Smooth muscle cell (in vitro differentiated cells): Measurements from ENCODE around the gene COPZ1. TPM values are rescaled to one million over a fixed set of nuclear protein-coding genes. Genes with fewer than 3 reads are reported as not detected.

Experiments used
- DNase-seq: peaks from one replicate; lab custom pipeline; 2025; ENCODE audit not compliant: unreplicated experiment; lab: John Stamatoyannopoulos, UW
- H2AFZ ChIP-seq: fragments of 200-600 bp; sonication (generic); 2 replicates; pipeline ENCODE4 v1.6.0; 2016; ENCODE audit warnings: antibody characterized with exemption, low read depth, mild to moderate bottlenecking
- H3F3A ChIP-seq: fragments of 200-600 bp; sonication (generic); 2 replicates; pipeline ENCODE4 v1.6.0; 2017; ENCODE audit warnings: antibody characterized with exemption, low read depth
- H3K27ac ChIP-seq: fragments of 200-600 bp; sonication (generic); 2 replicates; pipeline ENCODE4 v1.5.1; 2016; ENCODE audit warnings: low read depth, mild to moderate bottlenecking
- H3K27me3 ChIP-seq: fragments of 200-600 bp; sonication (generic); 2 replicates; pipeline ENCODE4 v1.6.1; 2016; ENCODE audit warnings: low read depth, mild to moderate bottlenecking
- H3K36me3 ChIP-seq: fragments of 200-600 bp; sonication (generic); 2 replicates; pipeline ENCODE4 v1.5.1; 2016; ENCODE audit warnings: low read depth
- H3K4me1 ChIP-seq: fragments of 200-600 bp; sonication (generic); 2 replicates; pipeline ENCODE4 v1.5.1; 2016; ENCODE audit warnings: low read depth
- H3K4me2 ChIP-seq: fragments of 200-600 bp; sonication (generic); 2 replicates; pipeline ENCODE4 v1.6.0; 2016; ENCODE audit warnings: mild to moderate bottlenecking
- H3K4me3 ChIP-seq: fragments of 200-600 bp; sonication (generic); 2 replicates; pipeline ENCODE4 v1.5.1; 2016; ENCODE audit warnings: mild to moderate bottlenecking
- H3K79me2 ChIP-seq: fragments of 200-600 bp; sonication (generic); 2 replicates; pipeline ENCODE4 v1.6.0; 2016; ENCODE audit warnings: low read depth, mild to moderate bottlenecking
- H3K9ac ChIP-seq: fragments of 200-600 bp; sonication (generic); 2 replicates; pipeline ENCODE4 v1.6.0; 2016; ENCODE audit warnings: low read depth
- H3K9me3 ChIP-seq: fragments of 200-600 bp; sonication (generic); replicated peaks from 2 replicates; pipeline ENCODE4 v1.5.1; 2016; ENCODE audit warnings: low read depth
- H4K20me1 ChIP-seq: fragments of 200-600 bp; sonication (generic); 2 replicates; pipeline ENCODE4 v1.6.0; 2016; ENCODE audit warnings: low read depth
- CTCF ChIP-seq: fragments of 200-600 bp; sonication (generic); IDR thresholded peaks from 2 replicates; pipeline ENCODE4 v1.5.1; 2017; ENCODE audit warnings: borderline replicate concordance, mild to moderate bottlenecking, antibody characterized with exemption; ENCODE audit not compliant: insufficient read depth, poor library complexity, severe bottlenecking
- WGBS: methylation state at CpG from one replicate; pipeline ENCODE4 v1.1.7; 2016; ENCODE audit warnings: low lambda C conversion rate; 5-methylcytosine and 5-hydroxymethylcytosine counted together
- polyA plus RNA-seq: library from polyadenylated mRNA; unstranded; fragments of >200 nt; fragmentation: Nextera tagmentation; extraction: Ambion mirVana; gene quantifications from 2 replicates; pipeline ENCODE4 v1.2.1, GENCODE V29; 2016
- total RNA-seq: library from RNA; depleted of rRNA; stranded (reverse); fragments of >200 nt; gene quantifications from 2 replicates; pipeline ENCODE4 v1.2.3, GENCODE V29; 2014

COPZ1 gene
- total and polyA plus RNA-seq, 2 experiments from 2014 or later, result 147 to 214 TPM

GRCh38 chr12:54368709-54369596 is 44.0 kb downstream of the COPZ1 start:
- peaks cover 8% of the 10 kb centered on the region for H3K4me1 ChIP-seq
- H3K79me2 ChIP-seq, result no peaks in the 10 kb centered on the region
- no peak overlapping the region for H3K9ac ChIP-seq
- H3K27ac ChIP-seq, result no peak overlapping the region
- H3K4me3 ChIP-seq, result peak overlapping the region; percentile 49
- no peaks in the 10 kb centered on the region for H4K20me1 ChIP-seq
- no peaks in the 10 kb centered on the region for H3K9me3 ChIP-seq
- peaks cover 11% of the 10 kb centered on the region for H3F3A ChIP-seq
- 13% methylated on average over 36 of the region's 40 CpGs for WGBS
- no peaks in the 10 kb centered on the region for H3K36me3 ChIP-seq
- H2AFZ ChIP-seq, result no peak overlapping the region
- no peaks in the 10 kb centered on the region for H3K27me3 ChIP-seq
- H3K4me2 ChIP-seq, result peak overlapping the region; percentile 95
- peak; percentile 83 for TF ChIP-seq CTCF
- peak; percentile 62 for DNase-seq

GRCh38 chr12:54369597-54370131 is 44.7 kb downstream of the COPZ1 start:
- H3F3A ChIP-seq, result peaks cover 12% of the 10 kb centered on the region
- H3K4me2 ChIP-seq, result peak overlapping the region; percentile 95
- H3K79me2 ChIP-seq, result no peaks in the 10 kb centered on the region
- DNase-seq, result no peak
- no peaks in the 10 kb centered on the region for H3K9me3 ChIP-seq
- no peaks in the 10 kb centered on the region for H4K20me1 ChIP-seq
- H3K27ac ChIP-seq, result no peak overlapping the region
- H3K36me3 ChIP-seq, result no peaks in the 10 kb centered on the region
- peak overlapping the region; percentile 49 for H3K4me3 ChIP-seq
- H3K27me3 ChIP-seq, result no peaks in the 10 kb centered on the region
- no peak overlapping the region for H2AFZ ChIP-seq
- TF ChIP-seq CTCF, result no peak
- 34% methylated on average over 15 of the region's 21 CpGs for WGBS
- no peak overlapping the region for H3K9ac ChIP-seq
- peaks cover 8% of the 10 kb centered on the region for H3K4me1 ChIP-seq

- Histone ChIP-seq H3K4me2 (peak overlapping the region; percentile 95), H3K27ac (no peak overlapping the region), H3K9ac (no peak overlapping the region), H3K79me2 (no peaks in the 10 kb centered on the region), H3K4me1 (peaks cover 8% of the 10 kb centered on the region), H3K27me3 (no peaks in the 10 kb centered on the region), H3F3A (peaks cover 12% of the 10 kb centered on the region), H3K4me3 (peak overlapping the region; percentile 49), H4K20me1 (no peaks in the 10 kb centered on the region), H3K36me3 (no peaks in the 10 kb centered on the region), H3K9me3 (no peaks in the 10 kb centered on the region), H2AFZ (no peak overlapping the region)
- WGBS, result 7% methylated on average over 32 of the region's 44 CpGs
- DNase-seq, result peak; percentile 73
- peak; percentile 85 for TF ChIP-seq CTCF
These were observed 45.3 kb downstream of the COPZ1 start for GRCh38 chr12:54370171-54370730.
